LHCN-M2 (cell line): ENCODE data around the gene PRB2. TPM values are rescaled to one million over a fixed set of nuclear protein-coding genes. Genes with fewer than 3 reads are reported as not detected.
A peak's percentile ranks its signal among the peaks of the same experiment; 100 is the strongest.
"Not testable (repeated sequence)": the region's sequence is repeated elsewhere in the genome, so short reads cannot be mapped to it uniquely, and the experiment has no call there.

Source experiments
- DNase-seq: peaks from one replicate; pipeline ENCODE4 v3.0.0-alpha.2; 2012; ENCODE audit warnings: low read depth
- polyA plus RNA-seq: library from polyadenylated mRNA; unstranded; fragments of >200 nt; gene quantifications from one replicate; pipeline ENCODE4 v1.2.1, GENCODE V29; 2012; ENCODE audit warnings: missing spikeins
- total RNA-seq: library from RNA; depleted of rRNA; stranded (reverse); fragments of >200 nt; gene quantifications from 2 replicates; pipeline ENCODE4 v1.2.3, GENCODE V29; 2014; rRNA removed

PRB2 gene
- not detected in 2 replicates for total RNA-seq
- not detected for polyA plus RNA-seq

DNA sequence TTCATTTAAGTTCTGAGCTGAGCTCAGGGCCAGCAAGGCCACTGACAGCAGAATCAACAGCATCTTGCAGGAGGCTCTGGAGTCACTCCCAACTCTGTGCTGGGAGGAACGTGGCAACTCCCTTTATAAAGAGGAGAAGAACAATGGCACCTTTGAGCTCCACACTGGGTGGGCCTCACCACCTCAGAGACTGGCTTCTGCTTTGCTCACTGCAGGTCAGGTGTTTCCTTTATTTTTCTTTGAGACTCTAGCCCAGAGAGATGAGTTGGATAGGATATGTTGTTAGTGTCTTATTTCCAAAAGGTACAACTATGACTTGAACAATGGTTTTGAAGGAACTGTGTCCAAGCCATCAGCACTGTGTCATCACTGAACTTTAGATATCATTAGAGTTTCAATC, at the start of gene PRB2:
Gene PRB2, minus strand, starts transcription at position 101 of the 400 bp plus-strand sequence. Its CDS starts 38 bp downstream, at position 63.
- DNase-seq, result not testable (repeated sequence)

DNA sequence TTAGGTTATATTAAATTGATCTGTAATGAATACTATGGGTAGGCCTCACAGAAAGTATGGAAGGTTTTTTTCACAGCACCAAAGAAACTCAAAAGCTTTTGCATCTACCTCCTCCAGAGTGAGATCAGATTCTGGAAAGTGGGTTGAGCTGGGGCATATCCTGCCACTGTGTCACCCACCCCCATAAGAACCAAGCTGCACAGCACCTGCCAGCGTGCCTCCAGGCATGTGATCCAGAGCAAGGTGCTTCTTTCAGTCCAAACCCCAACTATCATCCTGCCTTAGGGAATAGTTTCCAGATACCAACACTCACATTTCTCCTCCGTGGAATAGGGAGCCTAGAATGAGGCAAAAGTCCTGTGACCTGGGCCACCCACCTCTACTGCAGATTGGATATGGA, 42.6 kb upstream of the PRB2 start:
- no peak for DNase-seq

DNA sequence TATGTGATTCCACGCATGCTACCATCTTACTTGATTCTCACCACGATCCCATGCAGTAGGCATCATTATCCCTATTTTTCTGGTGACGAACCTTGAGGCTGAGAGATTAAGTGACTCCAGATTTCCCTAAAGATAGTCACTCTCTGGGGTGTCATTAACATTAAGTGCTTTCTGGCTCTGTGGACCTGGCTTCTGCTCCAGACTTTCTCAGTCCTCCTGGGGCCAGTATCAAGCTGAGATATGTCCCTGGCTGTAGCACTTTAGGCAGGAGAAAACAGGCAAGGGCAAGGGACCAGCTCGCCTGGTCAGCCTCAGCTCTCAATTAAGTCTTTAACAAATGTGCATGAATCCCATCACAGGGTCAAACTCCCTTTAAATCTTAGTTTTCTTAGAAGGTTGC, 38.3 kb upstream of the PRB2 start:
- no peak for DNase-seq

DNA sequence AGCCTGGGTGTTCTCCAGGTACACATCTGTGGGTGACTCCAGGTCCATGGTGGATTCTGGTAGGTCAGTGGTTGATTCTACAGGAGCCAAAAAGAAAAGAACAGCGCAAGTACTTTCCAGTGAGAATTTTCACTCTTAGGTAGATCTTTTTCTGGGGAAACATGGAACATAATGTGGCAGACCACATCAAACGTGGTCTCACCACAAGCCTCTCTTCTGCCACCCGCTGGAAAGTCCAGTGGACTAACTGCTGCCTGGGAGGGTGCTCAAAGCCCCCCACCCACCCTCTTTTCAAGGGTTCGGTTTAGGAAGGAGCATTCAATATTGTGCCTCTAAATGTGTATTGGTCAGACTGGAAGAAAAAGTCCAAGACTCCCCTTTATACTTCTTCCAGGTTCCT, 36.1 kb upstream of the PRB2 start:
- no peak for DNase-seq

DNA sequence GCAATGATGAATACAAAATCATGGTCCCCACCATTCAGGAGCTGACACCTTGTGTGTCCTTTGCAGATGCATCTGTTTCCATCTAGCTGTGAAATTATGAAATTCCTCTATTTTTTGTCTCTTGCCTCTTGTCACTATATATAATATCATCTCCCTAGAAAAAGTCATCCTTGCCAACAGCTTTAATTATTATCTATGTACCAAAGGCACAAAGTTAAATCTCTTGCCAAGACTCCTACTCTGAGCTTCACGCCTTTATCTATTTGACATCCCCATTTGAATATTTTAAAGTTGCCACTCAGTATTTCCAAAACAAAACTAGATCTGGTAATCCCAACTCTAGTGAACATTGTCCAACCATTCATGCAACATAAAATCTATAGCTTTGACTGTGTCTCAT, 32.0 kb upstream of the PRB2 start:
- no peak for DNase-seq

DNA sequence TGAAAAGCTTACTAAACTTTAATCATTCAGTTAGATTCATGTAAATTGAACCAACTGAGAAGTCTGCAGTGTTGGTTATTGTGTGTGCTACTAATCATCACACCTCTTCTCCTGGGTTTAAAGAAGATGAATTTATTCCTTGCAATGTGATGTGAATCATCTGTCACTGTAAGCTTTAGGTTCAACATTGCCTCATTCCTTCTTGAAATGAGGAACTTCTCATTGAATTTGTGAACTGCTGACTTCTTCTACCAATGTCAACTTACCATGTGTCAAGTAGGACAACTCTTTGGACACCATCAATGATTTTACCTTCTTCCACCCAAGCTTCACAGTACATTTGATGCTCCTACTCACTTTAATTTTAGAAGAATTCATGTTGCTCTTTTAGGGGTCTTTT, 17.4 kb upstream of the PRB2 start:
- no peak for DNase-seq

DNA sequence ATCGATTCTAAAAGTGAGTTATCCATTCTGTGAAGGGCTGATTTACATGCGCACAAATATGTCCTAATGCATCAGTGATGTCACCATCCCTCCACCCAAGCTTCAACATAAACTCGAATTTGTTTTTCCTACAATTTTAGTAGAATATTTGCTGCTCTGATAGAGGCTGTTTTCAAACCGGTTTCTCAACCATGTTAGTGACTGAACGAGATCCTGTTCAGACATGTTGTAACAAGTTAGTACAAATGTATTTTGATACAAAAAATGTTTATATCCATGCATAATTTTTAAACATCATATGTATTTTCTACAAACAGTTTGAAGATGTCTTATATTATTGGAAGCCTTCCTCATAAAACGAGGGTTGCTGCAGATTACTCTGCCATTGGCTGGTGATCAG, 12.7 kb upstream of the PRB2 start:
- no peak for DNase-seq

DNA sequence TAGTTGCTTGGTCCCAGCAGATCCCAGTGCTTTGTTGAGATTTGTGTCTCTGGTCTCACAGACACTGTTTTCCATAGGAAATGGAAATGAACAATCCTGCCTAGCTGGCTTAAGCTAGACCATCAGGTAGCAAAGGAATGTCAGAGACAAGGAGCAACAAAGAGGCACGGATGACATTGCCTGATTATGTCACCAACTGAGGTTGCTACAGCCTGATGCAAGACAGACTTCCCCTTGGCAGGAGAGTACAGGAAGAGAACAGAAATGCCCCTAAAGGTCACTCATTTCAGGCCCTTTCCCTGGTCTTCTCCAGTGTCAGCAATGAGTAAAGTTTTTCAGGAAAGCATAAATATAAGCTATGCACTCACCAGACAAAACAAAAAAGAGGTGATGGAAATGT, 2.0 kb upstream of the PRB2 start:
- no peak for DNase-seq

DNA sequence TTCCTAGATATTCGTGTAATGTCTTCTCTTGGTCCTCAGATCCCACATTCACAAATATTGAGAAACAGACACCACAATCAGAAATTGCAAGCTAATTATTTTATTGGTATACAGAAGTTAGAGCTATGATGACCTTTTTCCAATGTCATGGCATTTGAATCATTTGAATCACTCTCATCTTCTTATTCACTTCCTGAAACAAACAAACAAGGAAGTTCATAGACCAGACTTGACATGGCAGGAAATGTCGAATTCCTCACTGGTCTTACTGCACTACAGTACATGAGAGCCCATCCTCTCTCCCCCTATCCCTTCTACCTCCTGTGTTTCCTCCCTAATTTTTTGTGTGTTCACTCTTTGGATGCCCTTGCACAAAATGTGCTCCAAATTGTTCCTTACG, 3.9 kb downstream of the PRB2 start:
- DNase-seq, result peak; percentile 5

DNA sequence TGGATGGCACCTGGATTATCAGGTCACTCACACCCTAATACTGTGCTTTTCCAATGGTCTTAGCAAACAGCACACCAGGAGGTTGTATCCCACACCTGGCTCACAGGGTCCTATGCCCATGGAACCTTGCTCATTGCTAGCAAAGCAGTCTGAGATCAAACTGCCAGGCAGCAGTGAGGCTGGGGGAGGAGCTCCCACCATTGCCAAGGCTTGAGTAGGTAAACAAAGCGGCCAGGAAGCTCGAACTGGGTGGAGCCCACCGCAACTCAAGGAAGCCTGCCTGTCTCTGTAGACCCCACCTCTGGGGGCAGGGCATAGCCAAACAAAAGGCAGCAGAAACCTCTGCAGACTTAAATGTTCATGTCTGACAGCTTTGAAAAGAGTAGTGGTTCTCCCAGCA, 17.9 kb downstream of the PRB2 start:
- DNase-seq, result not testable (repeated sequence)

DNA sequence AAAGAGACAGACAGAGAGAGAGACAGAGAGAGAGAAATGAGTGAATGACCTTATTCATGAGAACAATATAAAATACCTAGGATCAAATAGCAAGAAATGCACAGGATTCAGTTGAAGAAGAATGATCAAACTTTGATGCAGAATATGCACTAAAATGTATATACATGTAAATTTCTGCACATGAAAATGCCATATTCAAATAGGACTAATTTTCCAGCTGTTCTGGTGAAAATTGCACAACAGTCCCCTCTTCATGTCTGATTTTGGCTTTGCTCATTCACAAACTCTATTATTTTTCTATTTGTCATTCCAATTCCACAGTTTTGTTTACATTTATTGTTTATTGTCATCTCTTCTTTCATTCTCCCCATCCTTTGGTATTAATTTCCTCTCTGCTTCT, 34.2 kb downstream of the PRB2 start:
- DNase-seq, result no peak

DNA sequence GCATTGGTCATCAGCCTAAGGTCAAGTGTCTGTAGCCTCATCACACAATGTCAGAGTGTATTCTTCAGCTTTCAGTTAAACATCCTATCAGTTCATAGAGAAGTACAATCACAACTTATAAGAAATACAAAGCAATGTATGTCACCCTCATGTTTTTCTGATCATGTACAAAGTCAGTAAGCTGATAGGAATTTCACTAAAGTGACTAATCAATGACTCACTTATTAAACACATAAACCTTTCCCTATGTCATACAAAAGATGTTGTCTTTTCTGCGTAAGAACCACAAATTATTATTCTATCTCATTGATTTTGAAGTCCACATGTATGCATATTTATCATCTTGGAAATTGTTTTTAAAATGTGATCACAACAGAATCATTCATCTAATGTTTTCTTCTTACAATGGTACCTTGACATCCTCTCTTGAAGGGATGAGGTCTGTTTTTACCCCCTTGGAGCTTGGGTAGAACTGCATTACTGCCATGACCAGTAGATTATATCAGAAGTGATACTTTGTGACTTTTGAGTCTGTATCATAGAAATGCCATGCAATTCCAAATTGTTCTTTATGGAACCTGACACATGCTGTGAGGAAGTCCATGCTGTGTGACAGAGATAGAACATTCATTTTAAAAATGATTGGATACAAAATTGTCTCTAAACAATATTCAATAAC, 35.0 kb downstream of the PRB2 start:
- peak; percentile 37 for DNase-seq

DNA sequence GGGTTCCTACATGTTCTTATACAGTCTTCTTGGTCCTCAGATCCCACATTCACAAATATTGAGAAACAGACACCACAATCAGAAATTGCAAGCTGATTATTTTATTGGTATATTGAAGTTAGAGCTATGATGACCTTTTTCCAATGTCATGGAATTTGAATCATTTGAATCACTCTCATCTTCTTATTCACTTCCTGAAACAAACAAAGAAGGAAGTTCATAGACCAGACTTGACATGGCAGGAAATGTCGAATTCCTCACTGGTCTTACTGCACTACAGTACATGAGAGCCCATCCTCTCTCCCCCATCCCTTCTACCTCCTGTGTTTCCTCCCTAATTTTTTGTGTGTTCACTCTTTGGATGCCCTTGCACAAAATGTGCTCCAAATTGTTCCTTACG, 43.6 kb downstream of the PRB2 start:
- not testable (repeated sequence) for DNase-seq

DNA sequence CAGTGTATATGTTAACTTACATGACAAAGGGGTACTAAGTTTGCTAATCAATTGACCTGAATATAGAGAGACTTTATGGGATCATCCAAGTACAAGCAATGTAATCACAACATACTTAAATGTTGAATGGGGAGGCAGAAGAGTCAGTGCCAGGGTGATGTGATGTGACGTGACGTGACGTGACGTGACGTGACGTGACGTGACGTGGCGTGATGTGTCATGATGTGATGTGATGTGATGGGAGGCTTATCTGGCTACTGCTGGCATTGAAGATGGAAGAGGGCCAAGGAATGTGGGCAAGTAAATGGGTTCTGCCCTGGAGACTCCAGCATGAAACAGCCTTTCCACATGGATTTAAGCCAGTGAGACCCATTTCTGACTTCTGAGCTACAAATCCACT, 46.9 kb downstream of the PRB2 start:
- no peak for DNase-seq

DNA sequence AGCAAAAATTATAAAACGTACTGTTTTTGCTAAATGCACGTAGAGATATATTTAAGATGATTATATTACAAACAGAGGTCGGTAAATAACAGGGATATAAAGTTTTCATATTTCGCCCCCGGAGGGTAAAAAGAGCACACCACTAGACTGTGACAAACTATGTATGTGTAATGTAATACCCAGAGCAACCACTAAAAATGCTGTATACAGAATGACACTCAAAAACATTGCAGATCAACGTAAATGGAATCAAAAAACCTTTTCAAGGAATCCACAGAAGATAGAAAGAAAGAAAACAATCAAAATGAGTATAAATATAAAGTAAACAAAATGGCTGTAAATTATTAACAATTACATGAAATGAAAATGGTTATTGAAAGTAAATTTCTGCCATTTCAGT, 47.6 kb downstream of the PRB2 start:
- DNase-seq, result peak; percentile 20

DNA sequence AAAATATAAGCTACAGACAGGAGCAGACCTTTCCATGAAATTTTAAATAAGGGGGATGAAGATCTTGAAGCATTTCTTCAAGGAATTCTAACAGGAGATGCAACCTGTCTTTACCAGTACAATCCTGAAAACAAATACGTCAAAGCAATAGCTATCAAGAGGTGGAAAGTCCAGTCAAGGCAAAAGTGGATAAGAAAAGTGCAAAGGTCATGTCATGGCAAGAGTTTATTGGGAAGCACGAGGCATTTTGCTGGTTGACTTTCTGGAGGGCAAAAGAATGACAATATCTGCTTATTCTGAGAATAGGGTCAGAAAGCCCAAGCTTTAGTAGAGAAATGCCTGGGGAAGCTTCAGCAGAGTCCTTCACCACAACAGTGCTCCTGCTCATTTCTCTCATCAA, 50.9 kb downstream of the PRB2 start:
- DNase-seq, result no peak

Other genes with a start within 250 kb of the PRB2 start
- 7.6 and 8.5 TPM in 2 replicates for gene SMIM10L1, start 224.4 kb downstream of the PRB2 start, total RNA-seq
- not detected in 2 replicates for gene TAS2R42, start 208.6 kb downstream of the PRB2 start, total RNA-seq
- not detected in 2 replicates for gene PRB3, start 125.9 kb downstream of the PRB2 start, total RNA-seq
- not detected in 2 replicates for gene PRB4, start 85.1 kb downstream of the PRB2 start, total RNA-seq